Left renal cortex interstitium (tissue), 4 donors: ENCODE measurements around the gene IL1RAP. TPM values are rescaled to one million over a fixed set of nuclear protein-coding genes. Genes with fewer than 3 reads are reported as not detected.

Experiments
- DNase-seq, 4 donors: peaks; one replicate each; pipeline ENCODE4 v3.0.0-alpha.2; 2013; ENCODE audit warnings: low read depth in 4 of 4, low spot score in 2 of 4, missing footprints in 1 of 4
- polyA plus RNA-seq, 4 donors: library from polyadenylated mRNA; unstranded; fragments of 120-200 nt; gene quantifications; one replicate each; pipeline ENCODE4 v1.2.1, GENCODE V29; 2013; ENCODE audit not compliant: insufficient read length in 4 of 4

The IL1RAP gene
- polyA plus RNA-seq, 4 donors: 14.4 to 30.6 (median 20.9) TPM

DNA sequence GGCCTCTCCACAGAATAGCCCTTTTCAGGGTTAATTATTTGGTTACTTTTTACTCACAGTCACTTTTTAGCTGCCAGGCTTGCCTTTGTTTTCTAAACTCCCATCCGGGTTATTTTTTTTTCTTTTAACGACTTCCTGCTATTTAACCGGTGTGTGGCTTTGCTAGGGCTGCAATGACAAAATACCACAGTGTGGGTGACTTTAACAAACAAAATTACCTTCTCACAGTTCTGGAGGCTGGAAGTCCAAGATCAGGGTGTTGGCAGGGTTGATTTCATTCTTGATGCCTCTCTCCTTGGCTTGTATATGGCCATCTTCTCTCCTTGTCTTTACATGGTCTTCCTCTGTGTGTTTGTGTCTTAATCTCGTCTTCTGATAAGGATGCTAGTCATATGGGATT, 91.5 kb downstream of the IL1RAP start:
- DNase-seq: no peak

DNA sequence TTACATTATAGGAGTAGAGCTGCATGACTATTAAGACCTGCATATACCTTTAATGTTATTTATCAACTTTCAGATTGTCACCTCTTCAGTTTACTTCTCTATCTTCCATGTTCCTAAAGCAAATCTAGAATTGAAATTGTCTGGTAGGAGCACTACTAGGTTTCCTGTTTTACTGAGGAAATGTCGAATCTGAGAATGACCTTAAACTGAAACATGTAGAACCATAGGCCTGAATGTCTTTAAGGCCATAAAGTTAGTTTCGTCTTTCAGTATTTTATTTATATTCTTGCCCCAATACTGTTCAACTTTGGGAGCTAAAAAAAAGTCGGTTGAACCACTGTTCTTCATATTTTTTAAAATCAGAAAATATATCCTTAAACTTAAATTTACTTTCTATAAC, 92.7 kb downstream of the IL1RAP start:
- DNase-seq: no peak

DNA sequence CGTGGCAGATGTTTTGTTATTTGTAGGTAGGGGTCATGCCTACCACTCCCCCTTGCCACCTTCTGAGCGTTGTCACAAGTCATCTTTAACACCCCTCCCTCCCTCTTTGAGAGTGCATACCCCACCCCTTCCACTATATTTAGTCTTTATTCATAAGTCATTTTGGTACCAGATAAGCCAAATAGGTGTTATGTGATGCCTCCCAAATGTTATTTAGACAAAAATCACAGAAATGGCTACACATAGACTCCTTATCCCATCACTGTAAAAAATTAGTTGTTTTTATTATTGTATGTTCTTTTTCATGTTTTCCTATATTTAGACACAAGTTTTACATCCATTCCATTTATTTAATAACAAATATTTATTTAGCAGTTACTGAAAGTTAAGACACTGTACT, 93.1 kb downstream of the IL1RAP start:
- no peak for DNase-seq

DNA sequence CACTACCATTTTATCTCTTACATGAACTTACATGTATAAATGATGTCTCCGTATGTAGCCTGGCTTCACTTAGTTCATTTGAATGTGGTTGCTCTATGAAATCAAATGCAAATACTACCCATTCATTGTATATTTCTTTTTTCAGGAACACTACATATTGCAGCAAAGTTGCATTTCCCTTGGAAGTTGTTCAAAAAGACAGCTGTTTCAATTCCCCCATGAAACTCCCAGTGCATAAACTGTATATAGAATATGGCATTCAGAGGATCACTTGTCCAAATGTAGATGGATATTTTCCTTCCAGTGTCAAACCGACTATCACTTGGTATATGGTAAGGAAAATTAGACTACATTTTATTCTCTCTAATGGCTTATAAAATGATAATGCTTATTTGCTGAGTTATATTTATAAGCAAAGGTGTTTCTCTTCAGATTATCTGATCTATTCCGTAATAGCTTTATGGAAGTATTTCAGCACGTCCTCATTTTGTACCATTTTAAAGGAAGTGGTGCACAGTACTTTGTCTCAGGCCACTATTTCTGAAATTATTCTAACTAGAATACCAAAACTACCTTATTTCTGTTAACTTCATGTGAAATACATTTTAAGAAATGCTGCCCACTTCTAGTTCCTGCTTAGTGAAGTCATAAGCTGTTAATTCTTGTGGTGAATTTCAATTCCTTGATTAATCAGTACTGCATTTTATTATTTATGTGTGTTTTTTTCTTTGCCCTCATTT, 95.1 kb downstream of the IL1RAP start:
- DNase-seq: no peak

DNA sequence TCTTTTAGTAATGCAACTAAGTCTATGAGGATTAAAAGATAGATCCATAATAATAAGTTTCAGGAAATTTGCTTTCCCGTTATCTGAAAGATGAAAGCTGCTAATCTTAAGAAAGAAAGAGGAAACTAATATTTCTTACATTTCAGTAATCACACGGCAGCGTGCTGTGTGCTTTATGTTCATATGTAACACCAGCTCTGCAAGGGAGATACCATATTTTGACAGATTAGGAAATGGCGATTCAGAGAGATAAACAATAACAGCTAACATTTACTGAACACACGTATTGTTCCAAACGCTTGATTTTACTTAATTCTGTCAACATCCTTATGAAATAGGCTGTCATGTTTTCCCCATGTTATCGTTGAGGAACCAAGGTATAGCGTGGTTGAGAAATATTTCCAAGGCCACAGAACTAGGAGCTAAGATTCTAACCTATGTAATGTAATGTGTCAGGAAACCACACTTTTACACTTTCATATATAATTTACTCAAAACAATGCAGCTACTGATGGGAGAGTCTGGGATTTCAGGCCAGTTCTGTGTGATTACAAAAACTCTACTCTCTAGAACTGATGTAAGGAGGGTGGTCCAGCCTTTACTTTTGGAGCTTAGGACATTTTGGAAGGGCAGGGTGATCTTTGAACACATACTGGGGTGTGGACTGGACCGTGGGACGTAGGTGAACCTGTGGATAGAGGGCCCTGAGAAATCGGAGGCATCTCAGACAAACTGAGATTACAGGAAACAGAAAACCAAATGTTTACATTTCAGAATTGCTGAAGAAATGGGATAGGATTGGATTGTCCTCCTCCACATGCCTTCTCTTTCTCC, 100.6 kb downstream of the IL1RAP start:
- no peak for DNase-seq

DNA sequence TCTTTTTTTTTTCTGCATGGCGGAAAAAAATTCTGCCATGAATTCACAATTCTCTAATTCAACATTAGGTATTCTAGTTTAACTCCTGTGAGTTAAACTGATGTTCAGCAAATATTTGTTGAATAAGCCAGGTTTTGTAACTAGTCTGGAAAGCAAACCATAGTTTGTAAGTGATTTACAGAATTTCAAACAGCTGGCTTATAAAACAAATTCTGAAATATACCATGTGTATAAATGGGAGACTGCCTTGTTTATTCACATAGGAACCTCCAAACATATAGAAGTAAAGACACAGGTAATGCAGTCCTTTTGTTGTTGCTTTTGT, 101.1 kb downstream of the IL1RAP start:
- DNase-seq: no peak

DNA sequence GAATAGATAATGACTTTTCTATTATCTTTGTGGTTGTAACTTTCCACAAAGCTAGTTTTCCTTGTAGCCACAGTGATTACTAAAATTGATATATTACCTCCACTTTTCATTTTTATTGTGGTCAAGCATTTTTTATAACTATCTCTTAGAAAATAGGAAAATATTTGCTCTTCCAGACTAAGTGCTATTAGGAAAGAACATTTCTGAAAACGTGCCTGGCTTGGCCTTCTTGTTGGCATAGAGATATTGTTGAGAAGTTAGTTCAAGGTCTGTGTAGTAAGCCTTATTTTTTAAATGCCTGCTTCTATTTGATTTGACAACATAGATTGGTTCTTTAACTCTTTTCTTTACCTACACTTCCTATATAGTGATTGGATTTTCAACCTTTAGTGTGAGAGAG, 101.7 kb downstream of the IL1RAP start:
- no peak for DNase-seq

DNA sequence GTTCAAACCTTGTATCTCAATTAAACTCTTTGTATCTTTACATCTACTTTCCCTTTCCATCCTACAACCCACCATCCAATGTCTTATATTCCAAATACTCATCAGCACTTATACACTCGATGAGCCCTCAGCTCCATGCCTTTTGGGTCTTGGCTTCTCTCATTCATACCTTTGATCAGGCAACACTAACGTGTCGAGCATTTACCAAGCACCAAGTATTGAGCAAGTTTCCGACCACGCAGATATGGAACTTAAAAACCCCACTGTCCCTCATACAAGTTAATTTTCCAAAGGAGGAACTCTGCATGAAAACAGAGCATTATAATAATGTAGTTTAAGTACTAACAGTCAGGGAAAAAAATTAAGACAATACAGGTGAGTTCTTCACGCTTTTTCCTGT, 102.8 kb downstream of the IL1RAP start:
- DNase-seq: no peak

DNA sequence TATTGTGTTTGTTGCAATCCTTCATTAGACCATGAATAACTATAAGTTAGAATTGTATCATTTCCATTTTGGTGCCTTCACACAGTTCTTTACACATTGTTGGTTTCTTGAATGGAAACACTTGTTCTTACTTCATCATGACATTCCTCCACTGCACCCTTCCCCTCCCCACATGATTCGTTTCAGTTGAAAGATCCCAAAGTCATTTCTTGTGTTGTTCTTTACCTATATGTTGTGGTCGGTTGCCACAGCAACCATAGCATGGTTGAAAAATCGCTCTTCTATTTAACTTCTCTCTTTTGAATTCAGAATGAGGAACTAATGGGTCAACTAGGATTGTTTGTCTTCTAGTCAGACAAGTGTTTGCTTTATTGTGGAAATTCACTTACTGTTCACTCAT, 103.3 kb downstream of the IL1RAP start:
- DNase-seq: peak in 3 of 4 donors; percentile 24 to 33 (median 24)

DNA sequence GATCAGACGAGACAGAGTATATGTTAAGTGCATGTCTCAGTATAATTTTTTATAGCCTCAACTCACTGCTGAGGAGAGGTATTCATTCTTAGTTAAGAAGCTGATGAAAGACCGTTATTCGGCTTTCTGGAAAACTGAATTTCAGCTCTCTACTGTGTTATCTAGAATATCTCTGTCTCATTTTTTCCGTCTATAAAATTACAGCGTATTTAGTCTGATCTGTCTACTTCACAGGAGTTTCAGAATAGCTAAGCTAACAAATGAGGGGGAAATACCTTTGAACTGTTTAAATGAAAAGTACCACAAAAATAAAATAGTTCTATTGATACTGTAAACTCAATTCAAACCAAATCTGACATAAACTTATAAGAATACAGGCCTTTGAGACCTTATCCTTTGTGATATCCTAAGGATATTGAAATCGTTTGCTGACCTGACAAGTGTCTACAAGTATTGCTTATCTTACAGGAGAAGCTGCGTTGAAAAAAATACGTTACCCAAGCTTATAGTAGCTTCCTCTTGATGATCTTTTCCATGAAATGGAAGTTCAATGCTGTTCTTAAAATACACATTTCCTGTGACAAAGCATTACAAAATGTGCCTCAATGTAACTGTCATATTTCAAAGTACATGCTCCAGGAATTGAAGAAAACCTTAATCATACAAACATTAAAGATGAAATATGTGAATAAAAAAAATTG, 104.6 kb downstream of the IL1RAP start:
- DNase-seq: no peak

DNA sequence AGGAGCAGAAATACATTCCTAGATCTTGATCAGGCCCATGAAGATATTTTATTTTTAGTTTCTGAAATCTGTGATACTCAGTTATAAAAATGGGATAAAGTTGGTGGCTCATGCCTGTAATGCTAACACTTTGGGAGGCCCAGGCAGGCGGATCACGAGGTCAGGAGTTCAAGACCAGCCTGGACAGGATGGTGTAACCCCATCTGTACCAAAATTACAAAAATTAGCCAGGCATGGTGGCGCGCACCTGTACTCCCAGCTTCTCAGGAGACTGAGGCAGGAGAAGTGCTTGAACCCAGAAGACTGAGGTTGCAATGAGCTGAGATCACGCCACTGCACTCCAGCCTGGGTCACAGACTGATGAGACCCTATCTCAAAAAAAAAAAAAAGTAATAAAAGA, 105.5 kb downstream of the IL1RAP start:
- no peak for DNase-seq

DNA sequence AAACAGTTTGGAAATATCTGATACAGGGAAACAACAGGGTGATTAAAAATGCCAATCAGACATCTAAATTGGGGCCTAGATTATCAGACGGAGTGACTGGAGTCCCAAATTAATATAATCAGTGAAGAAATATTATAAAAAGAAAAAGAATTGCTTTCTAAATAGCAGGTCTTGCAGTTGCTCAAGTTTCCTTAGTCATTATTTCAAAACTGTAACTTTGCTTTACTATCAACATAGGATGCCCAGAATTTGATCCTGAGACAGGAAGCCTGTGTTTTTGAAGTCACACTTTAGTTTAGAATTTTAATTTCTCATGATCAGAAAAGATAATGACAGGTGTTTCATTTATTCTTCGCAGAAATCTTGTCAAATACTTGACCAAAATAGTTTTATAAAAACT, 105.9 kb downstream of the IL1RAP start:
- no peak for DNase-seq

DNA sequence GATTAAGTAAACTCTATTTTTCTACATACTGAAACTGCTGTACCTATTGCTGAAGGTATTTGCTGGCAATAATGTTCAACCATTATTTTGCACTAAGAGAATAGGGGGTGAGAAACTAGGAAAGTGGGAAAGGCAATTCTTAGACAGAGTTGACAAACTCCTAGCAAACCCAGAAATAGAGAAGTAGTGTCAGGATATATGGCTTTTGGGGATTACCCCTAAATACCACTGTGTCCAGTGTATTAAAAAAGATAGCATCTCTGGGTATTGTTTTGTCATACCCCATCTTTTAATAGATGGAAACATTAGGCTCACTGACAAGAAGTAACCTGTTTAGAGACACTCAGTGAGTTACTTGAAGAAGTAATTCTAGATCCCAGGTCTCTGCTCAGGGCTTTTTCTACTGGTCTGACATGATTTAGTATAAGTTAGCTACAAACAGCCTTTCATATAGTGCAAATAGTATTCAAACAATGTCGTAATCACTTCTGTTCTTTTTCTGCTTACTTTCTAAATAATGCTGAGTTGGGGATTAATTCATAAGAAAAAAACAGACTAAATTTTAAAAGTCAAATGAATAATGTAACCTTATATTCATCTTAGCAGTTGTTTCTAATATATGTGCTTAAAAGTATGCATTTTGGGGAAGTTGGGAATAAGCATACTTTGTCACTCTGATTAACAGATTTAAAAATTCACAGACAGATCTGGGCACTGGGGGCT, 107.2 kb downstream of the IL1RAP start:
- DNase-seq: no peak

DNA sequence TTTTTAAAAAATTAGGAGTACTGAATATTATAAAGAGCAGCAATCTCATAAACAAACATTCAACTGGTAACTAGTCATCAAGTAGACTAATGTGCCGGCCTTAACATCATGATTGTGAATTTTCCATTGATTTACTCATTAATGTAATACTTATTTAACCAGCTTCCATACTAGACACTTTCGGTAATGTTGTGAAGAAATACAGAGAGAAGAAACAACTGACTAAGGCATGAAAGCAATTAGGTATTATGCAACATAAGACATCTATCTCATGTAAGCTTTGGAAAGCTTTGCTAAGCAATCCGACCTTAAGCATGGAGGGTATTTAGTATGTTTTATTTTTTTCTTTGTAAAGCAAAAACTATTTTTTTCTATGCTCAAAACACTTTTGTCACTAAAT, 108.0 kb downstream of the IL1RAP start:
- DNase-seq: no peak

DNA sequence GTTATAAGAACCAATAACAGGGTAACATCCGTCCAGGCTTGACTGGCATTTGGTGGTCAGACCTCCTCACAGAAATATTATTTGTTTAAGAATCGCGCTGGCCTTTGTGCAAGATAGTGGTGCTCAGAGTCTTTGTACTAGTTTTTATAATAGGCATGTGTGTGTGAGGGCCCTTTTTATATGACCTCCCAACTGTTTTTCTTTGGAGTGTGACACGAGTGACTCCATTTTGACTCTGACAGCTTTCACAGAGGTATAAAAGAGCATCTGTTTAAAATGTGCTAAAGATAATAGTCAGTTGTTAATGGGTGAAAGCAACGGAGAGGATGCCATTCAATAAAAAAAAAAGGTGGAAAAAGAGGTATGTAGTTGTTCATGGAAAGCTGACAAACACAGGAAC, 110.4 kb downstream of the IL1RAP start:
- no peak for DNase-seq

DNA sequence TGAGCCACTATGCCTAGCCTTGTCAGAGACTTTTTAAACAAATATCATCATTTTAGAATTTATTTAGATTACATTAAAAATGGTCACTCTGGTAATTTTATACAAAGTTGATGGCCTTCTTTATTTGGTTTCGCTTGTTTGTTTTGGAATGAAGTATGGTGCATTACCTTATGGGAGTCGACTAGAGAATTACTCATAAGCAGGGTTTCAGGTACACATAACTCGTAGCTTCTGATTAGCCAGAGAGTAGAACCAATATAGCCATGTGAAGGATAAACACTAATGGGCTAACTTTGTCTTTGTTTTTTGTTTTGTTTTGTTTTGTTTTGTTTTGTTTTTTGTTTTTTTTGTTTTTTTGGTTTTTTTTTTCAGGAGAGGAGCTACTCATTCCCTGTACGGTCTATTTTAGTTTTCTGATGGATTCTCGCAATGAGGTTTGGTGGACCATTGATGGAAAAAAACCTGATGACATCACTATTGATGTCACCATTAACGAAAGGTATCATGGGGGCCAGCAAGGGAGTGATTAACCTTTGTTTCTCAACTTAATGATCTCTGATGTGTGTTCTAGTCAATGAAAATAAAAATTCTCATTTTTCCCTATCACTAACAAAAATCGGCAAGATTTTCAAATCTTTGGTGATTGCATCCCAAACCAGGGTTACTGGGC, 113.2 kb downstream of the IL1RAP start:
- DNase-seq: no peak

DNA sequence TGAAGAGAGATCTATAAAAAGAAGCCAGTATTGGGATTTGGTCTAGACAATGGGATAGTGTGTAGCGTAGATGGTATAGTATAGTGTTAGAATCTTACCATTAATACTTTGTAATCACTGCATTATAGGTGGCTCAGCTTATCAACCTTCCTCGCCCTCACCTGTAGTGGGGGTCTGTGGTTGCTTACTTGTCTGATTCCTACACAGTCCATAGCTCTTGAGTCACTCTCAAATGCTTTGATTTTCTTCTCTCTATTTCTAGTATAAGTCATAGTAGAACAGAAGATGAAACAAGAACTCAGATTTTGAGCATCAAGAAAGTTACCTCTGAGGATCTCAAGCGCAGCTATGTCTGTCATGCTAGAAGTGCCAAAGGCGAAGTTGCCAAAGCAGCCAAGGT, 115.2 kb downstream of the IL1RAP start:
- no peak for DNase-seq

DNA sequence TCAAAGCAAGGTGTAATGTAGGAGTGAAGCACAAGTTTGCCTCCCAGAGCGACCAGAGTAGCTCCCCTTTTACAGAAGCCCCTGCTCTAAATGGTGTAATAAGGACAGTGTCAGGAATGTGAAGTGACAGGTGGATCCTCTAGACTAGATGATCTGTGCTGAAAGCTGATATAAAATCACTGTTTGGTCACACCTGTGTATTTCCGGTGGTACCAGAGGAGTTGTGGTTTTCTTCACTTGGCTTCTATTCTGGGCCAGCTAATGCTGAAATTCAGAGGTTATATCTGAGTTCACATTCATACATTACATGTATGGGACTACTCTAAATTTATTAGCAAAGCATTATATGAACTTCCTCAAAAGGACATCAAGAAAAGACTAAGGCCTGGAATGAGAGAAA, 117.4 kb downstream of the IL1RAP start:
- no peak for DNase-seq

DNA sequence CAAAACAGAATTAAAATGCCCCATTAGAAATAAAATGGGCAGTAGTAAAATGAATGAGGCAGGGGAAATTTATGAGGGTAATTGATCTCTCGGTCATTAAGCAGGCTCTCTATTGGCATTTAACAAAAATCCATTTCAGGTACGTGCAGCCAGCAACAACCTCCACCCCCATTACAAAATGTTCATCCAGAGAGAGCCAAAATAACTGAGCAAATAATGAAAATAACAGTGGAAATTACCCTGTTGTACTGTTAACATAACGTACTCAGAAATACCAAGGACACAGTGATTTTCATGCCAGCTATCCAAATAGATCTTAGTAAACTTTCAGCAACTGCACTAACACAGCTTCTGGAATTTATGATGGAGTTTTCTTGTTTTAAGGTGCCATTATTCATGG, 127.7 kb downstream of the IL1RAP start:
- no peak for DNase-seq

DNA sequence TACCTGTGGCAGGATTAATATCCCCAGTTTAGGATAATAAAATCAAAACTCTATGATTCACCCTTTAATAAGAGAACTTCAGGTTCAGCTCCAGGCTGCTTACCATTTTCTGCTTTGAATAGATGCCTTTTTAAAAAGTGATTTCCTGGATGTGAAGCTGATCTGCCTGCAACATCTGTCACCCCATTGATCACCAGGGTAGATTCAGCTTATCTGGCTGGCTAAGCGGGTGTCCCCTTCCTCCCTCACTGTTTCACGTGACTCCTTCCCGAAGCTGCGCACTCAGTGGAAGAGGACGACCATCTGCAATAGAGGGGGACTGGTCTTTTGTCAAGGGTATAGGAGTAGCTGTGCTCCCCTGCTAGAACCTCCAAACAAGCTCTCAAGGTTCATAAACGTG, 128.1 kb downstream of the IL1RAP start:
- DNase-seq: no peak

DNA sequence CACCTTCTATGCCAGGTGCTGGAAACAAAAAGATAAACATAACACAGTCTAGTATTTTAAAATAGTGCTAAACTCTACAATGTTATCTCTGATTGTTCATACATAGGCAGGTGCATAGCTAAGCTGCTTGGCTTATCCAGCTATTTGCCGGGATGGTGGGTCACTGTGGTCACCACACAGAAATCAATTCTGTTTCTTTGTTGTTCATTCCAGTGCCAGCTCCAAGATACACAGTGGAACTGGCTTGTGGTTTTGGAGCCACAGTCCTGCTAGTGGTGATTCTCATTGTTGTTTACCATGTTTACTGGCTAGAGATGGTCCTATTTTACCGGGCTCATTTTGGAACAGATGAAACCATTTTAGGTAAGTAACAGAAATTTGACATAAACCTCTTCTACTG, 130.2 kb downstream of the IL1RAP start:
- no peak for DNase-seq
